Heart left ventricle (tissue), 16 donors: ENCODE results near the gene SLC52A3. TPM values are rescaled to one million over a fixed set of nuclear protein-coding genes. Genes with fewer than 3 reads are reported as not detected.

Experiments
- ATAC-seq, 4 donors: fragments of 200-7000 bp; cut with Tn5 transposase; one replicate each; pipeline ENCODE4 v1.9.1; 2020 to 2022; ENCODE audit warnings: moderate library complexity in 4 of 4, mild to moderate bottlenecking in 3 of 4, moderate number of reproducible peaks in 1 of 4
- DNase-seq, 5 donors: peaks; one replicate each; pipeline ENCODE4 v3.0.0-alpha.2; 2020
- H3K27ac ChIP-seq, 12 donors: fragments of 200-600 bp; sonication (generic) in 4 of 12; one replicate each; pipeline versions ENCODE4 v1.5.0 to v1.8.0; 2016 to 2022; ENCODE audit warnings: mild to moderate bottlenecking in 2 of 12
- H3K27me3 ChIP-seq, 9 donors: fragments of 200-600 bp; sonication (generic) in 2 of 9; one replicate each; pipeline versions ENCODE4 v1.5.1 to v1.8.0; 2016 to 2022; ENCODE audit warnings: mild to moderate bottlenecking in 3 of 9
- H3K36me3 ChIP-seq, 9 donors: fragments of 200-600 bp; sonication (generic) in 2 of 9; one replicate each; pipeline versions ENCODE4 v1.5.0 to v1.8.0; 2018 to 2022; ENCODE audit warnings: mild to moderate bottlenecking in 2 of 9
- H3K4me1 ChIP-seq, 12 donors: fragments of 200-600 bp; sonication (generic) in 4 of 12; one replicate each; pipeline versions ENCODE4 v1.5.0 to v1.8.0; 2016 to 2022; ENCODE audit warnings: mild to moderate bottlenecking in 3 of 12
- H3K4me3 ChIP-seq, 12 donors: fragments of 200-600 bp; sonication (generic) in 4 of 12; one replicate each; pipeline versions ENCODE4 v1.5.0 to v1.8.0; 2017 to 2022; ENCODE audit warnings: mild to moderate bottlenecking in 9 of 12, moderate library complexity in 4 of 12
- H3K9me3 ChIP-seq, 12 donors: fragments of 200-600 bp; sonication (generic) in 4 of 12; one replicate each; pipeline versions ENCODE4 v1.5.0 to v1.8.0; 2016 to 2022; ENCODE audit warnings: mild to moderate bottlenecking in 1 of 12
- CTCF ChIP-seq, 12 donors: fragments of 200-600 bp; sonication (generic) in 4 of 12; IDR thresholded peaks; one replicate each; pipeline versions ENCODE4 v1.5.0 to v1.8.0; 2018 to 2022; ENCODE audit warnings: antibody characterized with exemption in 12 of 12, mild to moderate bottlenecking in 5 of 12
- POLR2A ChIP-seq, 2 donors: fragments of 450-650 bp; IDR thresholded peaks; one replicate each; pipeline ENCODE4 v1.6.1; 2017; ENCODE audit warnings: antibody characterized with exemption in 2 of 2, mild to moderate bottlenecking in 2 of 2, moderate library complexity in 2 of 2
- WGBS, 4 donors: extraction: QIAGEN DNeasy Blood & Tissue Kit in 2 of 4; methylation state at CpG; one replicate each; pipeline versions ENCODE4 v1.1.5 to v1.1.7; 2013 to 2018; 5-methylcytosine and 5-hydroxymethylcytosine counted together
- intact Hi-C, 10 donors: fragments of 100-400 bp; cut with DNase I; formaldehyde crosslinking; loops; one replicate each; pipeline versions ENCODE4 v1.11.1 to v1.14.2; 2022
- polyA plus RNA-seq, 2 donors: library from polyadenylated mRNA; stranded (reverse); fragments of 200-250 nt; gene quantifications; one replicate each; pipeline ENCODE4 v1.2.3, GENCODE V29; 2013
- total RNA-seq, 9 donors: library from RNA; depleted of rRNA in 2 of 9; stranded (reverse); fragments of >200 nt in 2 of 9; fragmentation: NEBNext Ultra II Directional in 3 of 9; extraction: Animal tissue kit (Norgen Biotek cat#: 25700) in 3 of 9; gene quantifications; one replicate each; pipeline versions ENCODE4 v1.1.0 to v1.2.4, GENCODE V29; 2016 to 2023
- donor health status: ischemic (EF 13 %, LVEDD 7.1; RV severe dilation, severe dysfunction).
- donor health status: healthy with polysubstance abuse.
- donor health status: DM: no; HTN: yes; CAD: no.
- donor health status: DM: no; HTN: no; CAD: no.
- donor health status: ischemic (EF 25% LVEDD 6.9; RV normal size, moderate dysfunction).
- donor health status: ischemic (EF 25% LVEDD 5.7; RV mildly dilated, moderate dysfunction).
- donor health status: healthy.
- donor health status: DM: yes; HTN: yes; CAD: no.
- donor health status: ischemic (EF 35%, LVEDD 5.7; RV mildly dilated, moderate dysfunction).
- donor health status: nonischemic (EF 11% LVEDD 7.7; RV severe dilation, severe dysfunction).
- donor health status: DM: yes; HTN: yes; CAD: no.
- donor health status: PGD.
- donor health status: ischemic (EF 29% LVEDD 5.4; RV normal size, mild dysfunction).
- donor health status: nonischemic (EF 23%, LVEDD 6.1; RV moderate dilation, normal function).

SLC52A3 gene
- total and polyA plus RNA-seq, 11 donors, result 1.4 to 18.6 (median 2.8) TPM

GRCh38 chr20:740162-740561 lies 28.1 kb downstream of the SLC52A3 start:
- intact Hi-C loops, result loop anchor here in 1 of 10 donors (10.0 kb wide), 1 partner anchor 385 kb away; no protein-coding TSS in a partner anchor
- Histone ChIP-seq H3K4me1 (peaks cover 0 to 3% (median 0%) of the 10 kb centered on the region in 12 donors), H3K4me3 (no peak overlapping the region), H3K27ac (no peak overlapping the region), H3K9me3 (peaks cover 0 to 12% (median under 1%) of the 10 kb centered on the region in 12 donors), H3K27me3 (peaks cover 0 to 3% (median 0%) of the 10 kb centered on the region in 9 donors), H3K36me3 (no peaks in the 10 kb centered on the region)
- 77 to 90% (median 84%) methylated on average over 7 of the region's 7 CpGs for WGBS, 4 donors
- DNase-seq (no peak), ATAC-seq (no peak)
- TF ChIP-seq CTCF (IDR thresholded peaks at IDR 0.05) (no peak), POLR2A (IDR thresholded peaks at IDR 0.05) (no peak)

GRCh38 chr20:739736-740135 lies 28.6 kb downstream of the SLC52A3 start:
- WGBS, 4 donors, result 80 to 88% (median 86%) methylated on average over 8 of the region's 8 CpGs
- peaks cover 0 to 3% (median 0%) of the 10 kb centered on the region in 12 donors for H3K4me1 ChIP-seq
- intact Hi-C loops, result loop anchor here in 8 of 10 donors (1.0 to 10.0 kb wide), 7 partner anchors 82 to 387 kb away; partner anchors contain the start of gene SRXN1 (in 1 of the 8)
- no peak overlapping the region for H3K27ac ChIP-seq
- no peak overlapping the region for H3K4me3 ChIP-seq
- no peaks in the 10 kb centered on the region for H3K36me3 ChIP-seq
- H3K27me3 ChIP-seq, result peaks cover 0 to 3% (median 0%) of the 10 kb centered on the region in 9 donors
- ATAC-seq, result no peak
- DNase-seq, result no peak
- H3K9me3 ChIP-seq, result peaks cover 0 to 11% (median 0%) of the 10 kb centered on the region in 12 donors
- no peak for TF ChIP-seq POLR2A (IDR thresholded peaks at IDR 0.05)
- TF ChIP-seq CTCF (IDR thresholded peaks at IDR 0.05), result no peak

- H3K27ac ChIP-seq, result no peak overlapping the region
- H3K4me1 ChIP-seq, result peaks cover 0 to 2% (median 0%) of the 10 kb centered on the region in 12 donors
- intact Hi-C loops, result loop anchor here in 5 of 10 donors (2.0 to 10.0 kb wide), 4 partner anchors 172 to 382 kb away; no protein-coding TSS in a partner anchor
- H3K27me3 ChIP-seq, result peaks cover 0 to 15% (median 5%) of the 10 kb centered on the region in 9 donors
- H3K9me3 ChIP-seq, result peaks cover 0 to 4% (median 0%) of the 10 kb centered on the region in 12 donors
- DNase-seq (no peak), ATAC-seq (no peak)
- no peak overlapping the region for H3K4me3 ChIP-seq
- WGBS, 4 donors, result 71 to 76% (median 73%) methylated on average over 7 of the region's 7 CpGs
- H3K36me3 ChIP-seq, result no peaks in the 10 kb centered on the region
- TF ChIP-seq CTCF (IDR thresholded peaks at IDR 0.05), result no peak
- TF ChIP-seq POLR2A (IDR thresholded peaks at IDR 0.05), result no peak
Measured at GRCh38 chr20:733861-734260, 34.4 kb downstream of the SLC52A3 start.

- no peaks in the 10 kb centered on the region for H3K36me3 ChIP-seq
- 78 to 91% (median 88%) methylated on average over 3 of the region's 3 CpGs for WGBS, 4 donors
- H3K27ac ChIP-seq, result no peak overlapping the region
- intact Hi-C loops, result loop anchor here in 5 of 10 donors (2.0 to 10.0 kb wide), 4 partner anchors 170 to 380 kb away; no protein-coding TSS in a partner anchor
- TF ChIP-seq POLR2A (IDR thresholded peaks at IDR 0.05), result no peak
- TF ChIP-seq CTCF (IDR thresholded peaks at IDR 0.05), result no peak
- H3K4me3 ChIP-seq, result no peak overlapping the region
- DNase-seq (no peak), ATAC-seq (no peak)
- H3K27me3 ChIP-seq, result peaks cover 0 to 24% (median 9%) of the 10 kb centered on the region in 9 donors
- H3K4me1 ChIP-seq, result peaks cover 0 to 11% (median 1%) of the 10 kb centered on the region in 12 donors
- peaks cover 0 to 4% (median 0%) of the 10 kb centered on the region in 12 donors for H3K9me3 ChIP-seq
Measured at GRCh38 chr20:732727-733126, 35.6 kb downstream of the SLC52A3 start.
